Fibroblast of lung (primary cell): ENCODE measurements around the gene CYP27A1. TPM values are rescaled to one million over a fixed set of nuclear protein-coding genes. Genes with fewer than 3 reads are reported as not detected.
A peak's percentile ranks its signal among the peaks of the same experiment; 100 is the strongest.
"Not testable (repeated sequence)": the region's sequence is repeated elsewhere in the genome, so short reads cannot be mapped to it uniquely, and the experiment has no call there.

Source experiments
- DNase-seq, 2 donors: peaks; one replicate each; pipeline versions ENCODE4 v3.0.0 to v3.0.0-alpha.2; 2010; ENCODE audit warnings: low read depth in 2 of 2
- H2AFZ ChIP-seq: 2 replicates; pipeline ENCODE4 v1.5.1; 2012; ENCODE audit warnings: low read length, control low read depth, inconsistent platforms
- H3K27ac ChIP-seq: 2 replicates; pipeline ENCODE4 v1.5.1; 2011; ENCODE audit warnings: low read length, control low read depth; ENCODE audit not compliant: insufficient read depth
- H3K27me3 ChIP-seq: 2 replicates; pipeline ENCODE4 v1.5.1; 2011; ENCODE audit warnings: mild to moderate bottlenecking, low read length; ENCODE audit not compliant: control insufficient read depth, insufficient read depth
- H3K36me3 ChIP-seq: 2 replicates; pipeline ENCODE4 v1.5.1; 2011; ENCODE audit warnings: low read length; ENCODE audit not compliant: control insufficient read depth, insufficient read depth
- H3K4me1 ChIP-seq: 2 replicates; pipeline ENCODE4 v1.5.1; 2011; ENCODE audit warnings: low read length; ENCODE audit not compliant: control insufficient read depth, insufficient read depth; ENCODE audit errors: extremely low read depth
- H3K4me2 ChIP-seq: 2 replicates; pipeline ENCODE4 v1.5.1; 2011; ENCODE audit warnings: low read length, control low read depth; ENCODE audit not compliant: insufficient read depth; ENCODE audit errors: extremely low read depth
- H3K4me3 ChIP-seq, 4 experiments: fragments of 200-600 bp in 1 of 4; sonication (generic) in 1 of 4; replicated peaks in 1 of 4; 2 replicates each; pipeline ENCODE4 v1.5.1; 2011 to 2016; ENCODE audit warnings: low read length in 4 of 4, low read depth in 3 of 4, mild to moderate bottlenecking in 3 of 4, control low read depth in 2 of 4, inconsistent platforms in 1 of 4, mixed read lengths in 1 of 4; ENCODE audit not compliant: insufficient read depth in 1 of 4; ENCODE audit errors: control extremely low read depth in 1 of 4
- H3K79me2 ChIP-seq: 2 replicates; pipeline ENCODE4 v1.5.1; 2012; ENCODE audit warnings: mild to moderate bottlenecking, low read length, inconsistent platforms; ENCODE audit not compliant: control insufficient read depth, insufficient read depth
- H3K9ac ChIP-seq: 2 replicates; pipeline ENCODE4 v1.5.1; 2011; ENCODE audit warnings: mild to moderate bottlenecking, low read length, control low read depth; ENCODE audit not compliant: insufficient read depth
- H3K9me3 ChIP-seq: 2 replicates; pipeline ENCODE4 v1.5.1; 2012; ENCODE audit warnings: low read depth, low read length; ENCODE audit not compliant: control insufficient read depth, insufficient read depth
- H4K20me1 ChIP-seq: 2 replicates; pipeline ENCODE4 v1.5.1; 2011; ENCODE audit warnings: low read length; ENCODE audit not compliant: control insufficient read depth, insufficient read depth; ENCODE audit errors: extremely low read depth
- EZH2 ChIP-seq: IDR thresholded peaks from 2 replicates; pipeline ENCODE4 v1.5.1; 2012; ENCODE audit warnings: low read length, control low read depth, mild to moderate bottlenecking; ENCODE audit errors: missing control alignments
- polyA plus RNA-seq, 2 donors: library from polyadenylated mRNA; depleted of rRNA in 1 of 2; stranded (reverse) in 1 of 2; unstranded in 1 of 2; fragments of >200 nt; gene quantifications; 2 replicates each; pipeline ENCODE4 v1.2.1, GENCODE V29; 2011 to 2012; ENCODE audit warnings: missing spikeins in 1 of 2
- total RNA-seq: library from RNA; depleted of rRNA; stranded (reverse); fragments of >200 nt; gene quantifications from 2 replicates; pipeline ENCODE4 v1.2.1, GENCODE V29; 2014
- TF ChIP-seq, protein P1 (sequence below), 2 donors: IDR thresholded peaks in 1 of 2; conservative IDR thresholded peaks in 1 of 2; 1 replicate in 1 of 2; 2 replicates in 1 of 2; pipeline ENCODE4 v1.5.1; 2011 to 2012; ENCODE audit warnings: low read length in 2 of 2, control low read depth in 1 of 2, inconsistent platforms in 1 of 2, low read depth in 1 of 2, mild to moderate bottlenecking in 1 of 2

The CYP27A1 gene
- total and polyA plus RNA-seq, 2 donors (not counting 1 experiment from before 2014, with no cell fraction given) = 12.7 to 53.8 TPM

DNA sequence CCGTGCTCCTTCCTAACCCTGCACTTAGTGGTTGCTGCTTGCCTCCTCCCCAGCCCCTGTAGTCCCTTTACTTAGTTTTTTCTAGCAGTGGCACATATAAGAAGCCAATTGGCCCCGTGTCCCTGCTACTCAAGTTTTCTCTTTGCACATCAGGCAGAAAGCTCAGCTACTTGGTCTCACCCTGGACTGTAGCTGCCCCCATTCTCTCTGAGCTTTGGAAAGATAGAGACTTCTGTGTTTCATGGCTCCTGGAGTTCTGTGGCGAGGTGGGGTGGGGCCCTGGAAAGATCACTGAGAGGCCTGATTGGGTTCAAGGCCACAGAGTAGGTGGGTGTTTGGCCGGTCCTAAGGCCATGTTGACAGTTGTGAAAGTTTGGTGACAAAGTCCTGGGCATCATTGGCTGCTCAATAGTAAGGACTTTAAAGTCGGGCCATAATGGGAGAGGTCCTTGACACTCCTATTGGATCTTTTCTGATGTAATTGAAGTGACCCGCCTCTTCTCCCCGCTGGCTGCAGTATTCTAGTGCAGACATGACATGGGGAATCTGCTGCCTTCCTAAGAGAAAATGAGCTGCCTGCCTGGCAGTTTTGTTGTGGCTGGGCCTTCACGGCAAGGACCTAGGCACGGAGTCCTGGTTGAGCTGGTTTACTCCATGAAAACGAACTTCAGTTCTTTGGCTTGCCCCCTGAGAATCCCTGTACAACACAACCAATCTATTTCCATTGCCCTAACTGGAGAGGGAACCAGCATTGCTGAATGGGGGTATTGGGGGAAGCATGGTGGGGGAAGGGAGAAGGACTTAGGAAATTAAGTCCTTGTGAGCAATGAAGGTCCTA is 26.2 kb upstream of the CYP27A1 start:
- H3K79me2 ChIP-seq = no peaks in the 10 kb centered on the region
- peaks cover 9% of the 10 kb centered on the region for H3K36me3 ChIP-seq

DNA sequence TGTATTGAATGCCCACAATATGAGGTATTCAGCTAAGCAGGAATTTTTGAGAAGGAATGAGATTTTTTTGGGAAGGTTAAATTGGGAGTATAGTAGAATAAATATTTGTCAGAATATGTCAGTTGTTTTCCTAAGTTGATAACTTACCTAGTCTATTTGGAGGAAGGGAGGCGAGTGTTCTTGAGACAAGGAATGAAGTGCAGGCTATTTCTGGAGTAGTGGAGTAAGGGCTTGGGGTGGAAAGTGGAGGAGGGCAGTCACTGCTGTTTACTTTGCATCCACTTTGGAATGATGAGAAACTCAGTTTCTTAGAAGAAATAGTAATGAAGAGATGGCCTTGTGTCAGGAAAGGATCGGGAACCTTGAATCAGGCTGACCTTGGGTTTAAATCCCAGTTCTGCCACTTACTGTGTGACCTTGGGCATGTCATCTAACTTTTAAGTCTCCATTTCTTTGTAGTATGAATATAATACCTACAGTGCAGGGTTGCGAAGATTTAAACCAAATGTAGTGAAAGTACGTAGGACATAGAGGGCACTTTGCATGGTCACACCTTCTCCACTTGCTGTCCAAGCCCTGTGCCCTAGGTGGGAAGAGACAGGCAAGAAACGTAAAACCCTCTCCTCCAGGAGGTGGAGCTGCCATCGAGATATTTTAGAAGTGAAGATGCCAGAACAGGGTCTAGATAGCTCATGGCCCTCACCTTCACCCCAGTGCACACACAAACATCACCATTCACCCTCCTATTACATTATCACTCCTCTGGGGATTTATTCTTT is 25.2 kb upstream of the CYP27A1 start:
- Histone ChIP-seq H2AFZ (no peak overlapping the region), H3K4me2 (no peak overlapping the region), H3K9ac (no peak overlapping the region), H3K4me3 (no peak overlapping the region), H3K36me3 (peaks cover 9% of the 10 kb centered on the region), H4K20me1 (no peaks in the 10 kb centered on the region), H3K79me2 (no peaks in the 10 kb centered on the region), H3K27me3 (no peaks in the 10 kb centered on the region), H3K27ac (no peak overlapping the region), H3K9me3 (no peaks in the 10 kb centered on the region), H3K4me1 (no peaks in the 10 kb centered on the region)
- TF ChIP-seq EZH2 = no peak
- TF ChIP-seq, protein P1, sequence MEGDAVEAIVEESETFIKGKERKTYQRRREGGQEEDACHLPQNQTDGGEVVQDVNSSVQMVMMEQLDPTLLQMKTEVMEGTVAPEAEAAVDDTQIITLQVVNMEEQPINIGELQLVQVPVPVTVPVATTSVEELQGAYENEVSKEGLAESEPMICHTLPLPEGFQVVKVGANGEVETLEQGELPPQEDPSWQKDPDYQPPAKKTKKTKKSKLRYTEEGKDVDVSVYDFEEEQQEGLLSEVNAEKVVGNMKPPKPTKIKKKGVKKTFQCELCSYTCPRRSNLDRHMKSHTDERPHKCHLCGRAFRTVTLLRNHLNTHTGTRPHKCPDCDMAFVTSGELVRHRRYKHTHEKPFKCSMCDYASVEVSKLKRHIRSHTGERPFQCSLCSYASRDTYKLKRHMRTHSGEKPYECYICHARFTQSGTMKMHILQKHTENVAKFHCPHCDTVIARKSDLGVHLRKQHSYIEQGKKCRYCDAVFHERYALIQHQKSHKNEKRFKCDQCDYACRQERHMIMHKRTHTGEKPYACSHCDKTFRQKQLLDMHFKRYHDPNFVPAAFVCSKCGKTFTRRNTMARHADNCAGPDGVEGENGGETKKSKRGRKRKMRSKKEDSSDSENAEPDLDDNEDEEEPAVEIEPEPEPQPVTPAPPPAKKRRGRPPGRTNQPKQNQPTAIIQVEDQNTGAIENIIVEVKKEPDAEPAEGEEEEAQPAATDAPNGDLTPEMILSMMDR (conservative IDR thresholded peaks at IDR 0.05 in 1 of 2, IDR thresholded peaks at IDR 0.05 in 1 of 2; ENCODE audit: low read depth in 1 of 2, low read length in 2 of 2) = no peak
- no peak for DNase-seq

More for the DNA sequence above, 26.2 kb upstream of the CYP27A1 start:
- TF ChIP-seq, protein P1 (conservative IDR thresholded peaks at IDR 0.05 in 1 of 2, IDR thresholded peaks at IDR 0.05 in 1 of 2; ENCODE audit: low read depth in 1 of 2, low read length in 2 of 2) = no peak
- no peak for TF ChIP-seq EZH2
- H2AFZ ChIP-seq = no peak overlapping the region
- no peaks in the 10 kb centered on the region for H4K20me1 ChIP-seq
- no peaks in the 10 kb centered on the region for H3K9me3 ChIP-seq
- H3K4me2 ChIP-seq = no peak overlapping the region
- H3K9ac ChIP-seq = no peak overlapping the region
- H3K4me1 ChIP-seq = no peaks in the 10 kb centered on the region
- no peak overlapping the region for H3K4me3 ChIP-seq
- no peak overlapping the region for H3K27ac ChIP-seq
- no peaks in the 10 kb centered on the region for H3K27me3 ChIP-seq
- DNase-seq = peak in 1 of 2 donors; percentile 16

DNA sequence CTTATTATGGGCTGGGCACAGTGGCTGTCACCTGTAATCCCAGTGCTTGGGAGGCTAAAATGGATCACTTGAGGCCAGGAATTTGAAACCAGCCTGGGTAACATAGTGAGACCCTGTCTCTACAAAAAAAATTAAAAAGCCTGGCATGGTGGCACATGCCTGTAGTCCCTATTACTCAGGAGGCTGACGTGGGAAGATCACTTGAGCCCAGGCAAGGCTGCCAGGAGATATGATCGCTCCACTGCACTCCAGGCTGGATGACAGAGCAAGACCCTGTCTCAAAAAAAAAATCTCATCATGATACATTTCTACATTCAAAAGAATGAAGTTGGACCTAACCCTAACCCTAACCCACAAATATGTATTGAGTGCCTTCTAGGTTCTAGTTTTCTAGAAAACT is 20.2 kb upstream of the CYP27A1 start:
- no peak for DNase-seq
- no peaks in the 10 kb centered on the region for H3K9me3 ChIP-seq
- no peak overlapping the region for H3K27ac ChIP-seq
- no peak for TF ChIP-seq EZH2
- TF ChIP-seq, protein P1 (conservative IDR thresholded peaks at IDR 0.05 in 1 of 2, IDR thresholded peaks at IDR 0.05 in 1 of 2; ENCODE audit: low read depth in 1 of 2, low read length in 2 of 2) = no peak
- H4K20me1 ChIP-seq = no peaks in the 10 kb centered on the region
- H3K79me2 ChIP-seq = no peaks in the 10 kb centered on the region
- no peak overlapping the region for H2AFZ ChIP-seq
- H3K4me2 ChIP-seq = no peak overlapping the region
- no peak overlapping the region for H3K9ac ChIP-seq
- no peaks in the 10 kb centered on the region for H3K27me3 ChIP-seq
- H3K4me1 ChIP-seq = no peaks in the 10 kb centered on the region
- H3K4me3 ChIP-seq = no peak overlapping the region
- H3K36me3 ChIP-seq = no peaks in the 10 kb centered on the region

DNA sequence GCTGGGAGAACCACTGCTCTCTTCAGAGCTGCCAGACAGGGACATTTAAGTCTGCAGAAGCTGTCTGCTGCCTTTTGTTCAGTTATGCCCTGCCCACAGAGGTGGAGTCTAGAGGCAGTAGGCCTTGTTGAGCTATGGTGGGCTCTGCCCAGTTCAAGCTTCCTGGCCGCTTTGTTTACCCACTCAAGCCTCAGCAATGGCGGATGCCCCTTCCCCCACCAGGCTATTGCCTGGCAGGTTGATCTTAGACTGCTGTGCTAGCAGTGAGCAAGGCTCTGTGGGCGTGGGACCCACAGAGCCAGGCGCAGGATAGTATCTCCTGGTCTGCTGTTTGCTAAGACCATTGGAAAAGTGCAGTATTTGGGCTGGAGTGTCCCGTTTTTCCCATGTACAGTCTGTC is 9.2 kb upstream of the CYP27A1 start:
- not testable (repeated sequence) for H3K4me1 ChIP-seq, H3K27ac ChIP-seq, H3K79me2 ChIP-seq, H3K4me2 ChIP-seq, H3K27me3 ChIP-seq, H3K4me3 ChIP-seq, H3K9me3 ChIP-seq, H4K20me1 ChIP-seq, DNase-seq, H2AFZ ChIP-seq, H3K36me3 ChIP-seq, H3K9ac ChIP-seq
